Frontal cortex (tissue), 4 donors: Measurements from ENCODE around the gene GABRA4. TPM values are rescaled to one million over a fixed set of nuclear protein-coding genes. Genes with fewer than 3 reads are reported as not detected.

Source experiments
- DNase-seq, 2 donors: peaks; one replicate each; pipeline ENCODE4 v3.0.0; 2012; ENCODE audit warnings: low spot score in 2 of 2
- FAIRE-seq: peaks from 2 replicates; lab custom pipeline; 2012; peaks lifted over from hg19 to GRCh38; lab: Jason Lieb, UNC
- total RNA-seq: library from RNA; depleted of rRNA; stranded (reverse); fragments of >200 nt; gene quantifications from one replicate; pipeline ENCODE4 v1.2.3, GENCODE V29; 2014
- donor health status: control.
- donor health status: control.
- donor health status: control.

GABRA4 gene
- total RNA-seq, 1 donor from 2014 or later, result 24.5 TPM

DNA sequence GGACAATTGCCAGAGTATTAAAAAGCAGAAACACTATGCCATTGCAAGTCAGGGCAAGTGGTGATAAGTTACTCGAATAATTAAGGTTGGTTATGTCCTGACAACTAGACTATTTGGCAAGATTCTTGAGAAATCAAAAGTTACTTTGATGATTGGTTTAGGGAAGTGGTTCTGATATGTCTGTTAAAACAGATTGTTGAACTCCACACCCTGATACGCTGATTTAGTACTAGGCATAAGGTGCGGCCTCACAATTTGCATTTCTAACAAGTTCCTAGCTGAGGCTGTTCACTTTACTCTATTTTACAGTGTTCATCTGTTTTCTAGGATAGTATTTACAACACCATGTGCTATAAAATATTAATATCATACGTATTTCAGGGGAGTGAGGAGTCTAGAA lies 12.5 kb downstream of the GABRA4 start:
- FAIRE-seq (no peak), DNase-seq (no peak)

DNA sequence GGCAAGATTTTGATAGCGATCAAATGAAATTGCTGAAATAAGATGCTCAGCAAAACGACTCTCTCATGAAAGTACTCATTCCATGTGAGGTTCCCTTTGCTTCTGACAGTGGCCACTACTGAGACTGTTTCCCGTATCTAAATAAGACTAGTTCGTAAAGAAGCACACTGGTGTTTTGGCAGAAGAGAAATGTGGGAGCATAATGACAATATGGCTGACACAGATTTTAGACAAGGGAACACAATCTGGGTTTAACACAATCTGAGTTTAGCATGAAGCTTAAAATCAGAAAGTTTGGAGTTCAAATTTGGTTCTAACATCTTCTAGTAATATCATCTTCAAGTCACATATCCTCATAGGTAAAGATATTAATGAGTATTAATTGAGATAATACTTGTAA lies 13.7 kb downstream of the GABRA4 start:
- FAIRE-seq (no peak), DNase-seq (no peak)

DNA sequence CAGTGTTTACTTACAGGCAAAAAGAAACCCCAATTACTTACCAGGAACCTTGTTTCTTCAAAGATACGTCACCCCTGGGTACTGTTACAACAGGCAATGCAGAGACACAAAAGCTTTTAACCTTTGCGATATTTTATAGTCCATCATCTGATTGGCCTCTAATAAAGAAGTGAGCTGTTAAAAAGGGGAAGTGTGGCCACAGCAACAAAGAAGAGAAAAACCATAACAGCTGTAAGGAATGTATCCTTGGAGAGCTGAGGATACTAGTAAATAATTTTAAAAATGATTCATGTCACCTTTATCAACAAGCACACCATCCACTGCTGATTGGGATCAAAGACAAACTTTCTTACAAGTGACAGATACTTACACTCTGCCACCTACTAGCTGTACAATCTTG lies 14.1 kb downstream of the GABRA4 start:
- FAIRE-seq, result no peak
- no peak for DNase-seq

DNA sequence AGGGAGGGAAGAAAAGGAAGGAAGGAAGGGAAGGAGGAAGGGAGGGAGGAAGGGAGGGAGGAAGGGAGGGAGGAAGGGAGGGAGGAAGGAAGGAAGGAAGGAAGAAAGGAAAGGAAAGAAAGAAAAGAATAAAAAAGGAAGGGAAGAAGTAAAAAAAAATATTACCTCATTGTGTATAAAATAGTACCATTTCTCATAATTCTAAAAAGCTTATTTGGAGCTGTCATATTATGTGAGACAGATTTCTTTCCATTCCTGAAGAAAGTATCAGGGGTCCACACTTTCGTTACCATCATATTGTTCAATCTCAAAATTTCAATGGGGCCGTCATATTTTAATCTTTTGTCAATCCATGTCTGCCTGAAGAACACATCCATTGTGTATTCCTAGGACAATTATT lies 16.1 kb downstream of the GABRA4 start:
- no peak for FAIRE-seq
- no peak for DNase-seq

- DNase-seq (no peak), FAIRE-seq (no peak)
Observed at GRCh38 chr4:46975812-46976553, 17.4 kb downstream of the GABRA4 start.

GRCh38 chr4:46974891-46975543 lies 18.4 kb downstream of the GABRA4 start:
- no peak for FAIRE-seq
- DNase-seq, result no peak

DNA sequence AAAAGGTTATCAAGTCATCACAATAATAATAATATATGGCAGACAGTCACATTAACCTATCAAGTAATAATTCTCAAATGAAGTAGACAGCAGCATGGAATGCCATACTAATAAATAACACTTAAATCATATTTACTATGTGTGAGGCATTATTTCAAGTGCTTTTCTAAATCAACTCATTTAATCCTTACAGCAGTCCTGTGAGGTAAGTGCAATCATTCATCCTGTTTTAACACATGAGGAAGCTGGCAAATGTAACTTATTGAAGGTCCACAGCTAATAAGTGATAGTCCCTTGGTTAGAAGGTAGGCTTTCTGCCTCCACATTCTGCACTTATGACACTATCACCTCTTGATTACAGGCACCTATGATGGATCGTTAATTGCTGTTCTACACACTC lies 24.5 kb downstream of the GABRA4 start:
- FAIRE-seq (no peak), DNase-seq (no peak)

DNA sequence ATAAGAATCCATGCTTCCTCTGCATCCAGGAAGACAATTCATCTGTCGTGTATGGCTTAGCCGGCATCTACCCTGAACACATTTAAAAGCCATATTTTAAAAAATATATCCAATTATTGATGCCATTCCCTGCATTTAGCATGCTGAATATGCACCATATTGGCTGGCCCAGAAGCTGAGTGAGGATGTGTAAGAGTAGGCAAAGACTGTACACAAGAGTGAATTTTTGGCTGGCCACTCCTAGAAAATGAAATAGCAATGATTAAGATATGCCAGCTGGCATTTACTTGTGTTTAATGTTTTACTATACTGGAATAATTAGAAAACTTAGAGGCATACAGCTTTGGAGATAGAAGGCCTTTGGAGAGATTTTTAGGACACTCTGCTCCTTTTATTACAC lies 25.8 kb downstream of the GABRA4 start:
- DNase-seq (no peak), FAIRE-seq (no peak)

GRCh38 chr4:46958742-46959488 lies 34.5 kb downstream of the GABRA4 start:
- DNase-seq (no peak), FAIRE-seq (no peak)

DNA sequence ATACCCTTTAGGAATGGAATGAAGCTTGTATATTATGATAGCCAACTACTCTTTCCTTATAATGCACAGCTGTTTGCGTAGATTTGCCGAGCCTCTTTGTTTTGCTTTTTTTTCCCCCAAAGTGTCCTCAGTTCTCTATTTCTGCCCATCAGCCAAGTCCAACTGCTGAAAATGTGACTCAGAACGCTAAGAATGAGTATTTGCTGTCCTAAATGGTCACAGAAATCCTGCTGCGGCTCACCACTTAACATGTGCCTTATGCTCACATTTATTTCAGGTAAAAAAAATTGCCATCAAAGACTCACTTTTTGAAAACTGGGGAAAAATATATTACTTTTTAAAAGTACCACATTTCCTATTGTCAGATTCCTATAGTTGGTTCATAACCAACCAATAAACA lies 36.9 kb downstream of the GABRA4 start:
- no peak for DNase-seq
- FAIRE-seq, result no peak

GRCh38 chr4:46955601-46956000 lies 37.8 kb downstream of the GABRA4 start:
- no peak for DNase-seq
- no peak for FAIRE-seq

DNA sequence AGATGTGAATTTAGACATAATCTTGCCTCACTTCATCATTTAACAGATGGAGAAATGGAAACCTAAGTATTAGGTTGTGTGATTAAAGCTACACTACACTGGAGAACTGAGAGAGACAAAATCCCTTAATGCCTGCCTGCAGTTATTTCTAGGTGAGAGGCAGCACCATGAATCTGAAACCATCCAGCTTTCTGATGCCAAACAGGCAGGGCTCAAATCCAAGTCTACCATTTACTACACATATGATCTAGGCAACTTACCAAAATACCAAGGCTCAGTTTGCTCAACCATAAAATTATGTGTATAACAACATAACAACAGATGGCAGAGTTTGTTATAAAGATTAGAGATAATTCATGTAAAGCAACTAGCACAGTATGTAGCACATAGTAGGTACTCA lies 38.7 kb downstream of the GABRA4 start:
- DNase-seq (no peak), FAIRE-seq (no peak)

DNA sequence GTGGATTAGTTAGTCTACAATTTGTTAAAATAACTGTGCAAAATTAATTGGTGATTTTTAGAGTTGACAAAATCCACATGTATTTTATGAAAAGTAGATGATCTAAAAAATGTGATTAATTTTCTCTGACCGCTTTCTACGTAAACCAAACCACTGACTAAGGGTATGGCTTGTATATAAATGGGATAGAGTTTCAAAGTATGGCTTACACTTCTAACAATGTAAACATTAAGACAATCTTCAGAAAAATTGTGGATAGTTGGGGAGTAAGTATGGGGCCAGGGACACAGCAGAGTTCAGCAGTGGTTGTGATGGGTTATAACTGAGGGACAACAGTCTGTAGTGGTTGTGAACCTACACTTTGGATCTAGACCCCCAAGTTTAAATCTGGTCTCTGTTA lies 39.8 kb downstream of the GABRA4 start:
- FAIRE-seq (no peak), DNase-seq (no peak)

GRCh38 chr4:46952451-46952850 lies 40.9 kb downstream of the GABRA4 start:
- FAIRE-seq, result no peak
- DNase-seq, result no peak

GRCh38 chr4:46950826-46951225 lies 42.6 kb downstream of the GABRA4 start:
- DNase-seq (no peak), FAIRE-seq (no peak)

- FAIRE-seq (no peak), DNase-seq (no peak)
Observed at GRCh38 chr4:46949822-46950221, 43.6 kb downstream of the GABRA4 start.

DNA sequence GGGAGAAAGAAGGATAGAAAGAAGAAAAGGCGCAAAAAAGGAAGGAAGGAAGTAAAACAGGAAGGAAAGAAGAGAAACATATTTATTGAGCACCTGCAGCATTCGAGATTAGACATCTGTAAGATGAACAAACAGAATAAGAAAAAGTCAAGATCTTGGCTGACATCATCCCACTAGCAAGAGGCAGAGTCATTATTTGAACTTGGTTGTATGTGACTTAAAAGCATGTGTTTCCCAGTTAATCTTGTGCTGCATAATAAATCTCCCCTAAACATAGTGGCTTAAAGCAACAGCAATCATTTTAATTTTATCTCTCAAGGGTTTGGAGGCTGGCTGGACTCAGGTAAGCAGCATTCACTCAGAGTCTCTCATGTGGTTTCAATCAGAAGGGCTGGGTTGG lies 45.8 kb downstream of the GABRA4 start:
- DNase-seq (no peak), FAIRE-seq (no peak)

- no peak for DNase-seq
- no peak for FAIRE-seq
Observed at GRCh38 chr4:46946919-46947536, 46.4 kb downstream of the GABRA4 start.

DNA sequence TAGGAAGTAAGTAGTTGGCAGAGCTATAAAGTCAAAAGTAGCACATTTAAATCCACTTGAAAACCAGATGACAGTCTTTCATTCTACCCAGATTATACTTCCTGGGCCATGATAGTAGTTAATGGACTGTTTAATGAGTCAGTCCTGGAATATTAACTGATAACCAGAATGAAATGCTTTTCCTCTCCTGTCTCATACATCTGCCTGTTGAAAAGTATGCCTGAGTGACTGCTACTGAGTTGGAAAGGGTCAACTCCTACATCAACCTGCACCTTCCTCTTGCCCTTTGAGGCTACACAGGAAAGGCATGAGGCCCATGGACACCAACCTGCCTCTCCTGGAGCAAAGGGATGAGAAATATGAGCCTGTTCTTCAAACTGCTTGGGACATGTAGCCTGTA lies 48.3 kb downstream of the GABRA4 start:
- DNase-seq, result no peak
- no peak for FAIRE-seq

- FAIRE-seq (no peak), DNase-seq (no peak)
Observed at GRCh38 chr4:46944345-46944744, 49.0 kb downstream of the GABRA4 start.

GRCh38 chr4:46937493-46937892 lies 55.9 kb downstream of the GABRA4 start:
- DNase-seq, result no peak

More at GRCh38 chr4:46937493-46937892, 55.9 kb downstream of the GABRA4 start:
- FAIRE-seq, result no peak
